ENCODE measurements around the gene ARSI.
"Not testable (repeated sequence)": the region's sequence is repeated elsewhere in the genome, so short reads cannot be mapped to it uniquely, and the experiment has no call there.

The ARSI gene

DNA sequence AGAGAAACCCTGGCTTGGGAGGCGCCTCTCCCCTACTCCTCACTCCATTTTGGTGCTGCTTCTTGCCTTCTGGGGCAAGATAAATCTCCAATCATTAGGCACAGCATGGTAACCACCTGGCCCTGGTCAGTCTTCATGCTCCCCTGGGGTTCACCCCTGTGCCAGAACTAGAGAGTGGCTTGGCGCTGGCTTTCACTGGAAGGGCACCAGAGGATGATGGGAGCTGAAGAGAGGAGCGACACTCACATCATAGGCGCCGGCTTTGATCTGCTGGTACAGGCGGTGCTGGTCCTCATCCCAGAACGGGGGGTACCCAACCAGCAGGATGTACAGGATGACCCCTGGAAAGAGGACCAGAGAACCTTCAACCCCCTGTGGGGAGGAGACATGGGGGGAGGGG, 51.2 kb downstream of the ARSI start:
- no peak for DNase-seq (ENCODE audit: extremely low spot score)
- TF ChIP-seq, protein P1, sequence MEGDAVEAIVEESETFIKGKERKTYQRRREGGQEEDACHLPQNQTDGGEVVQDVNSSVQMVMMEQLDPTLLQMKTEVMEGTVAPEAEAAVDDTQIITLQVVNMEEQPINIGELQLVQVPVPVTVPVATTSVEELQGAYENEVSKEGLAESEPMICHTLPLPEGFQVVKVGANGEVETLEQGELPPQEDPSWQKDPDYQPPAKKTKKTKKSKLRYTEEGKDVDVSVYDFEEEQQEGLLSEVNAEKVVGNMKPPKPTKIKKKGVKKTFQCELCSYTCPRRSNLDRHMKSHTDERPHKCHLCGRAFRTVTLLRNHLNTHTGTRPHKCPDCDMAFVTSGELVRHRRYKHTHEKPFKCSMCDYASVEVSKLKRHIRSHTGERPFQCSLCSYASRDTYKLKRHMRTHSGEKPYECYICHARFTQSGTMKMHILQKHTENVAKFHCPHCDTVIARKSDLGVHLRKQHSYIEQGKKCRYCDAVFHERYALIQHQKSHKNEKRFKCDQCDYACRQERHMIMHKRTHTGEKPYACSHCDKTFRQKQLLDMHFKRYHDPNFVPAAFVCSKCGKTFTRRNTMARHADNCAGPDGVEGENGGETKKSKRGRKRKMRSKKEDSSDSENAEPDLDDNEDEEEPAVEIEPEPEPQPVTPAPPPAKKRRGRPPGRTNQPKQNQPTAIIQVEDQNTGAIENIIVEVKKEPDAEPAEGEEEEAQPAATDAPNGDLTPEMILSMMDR (IDR thresholded peaks at IDR 0.05; ENCODE audit: control extremely low read depth, extremely low read depth, low read depth, missing control alignments): no peak
- ChIA-PET POLR2A (no interaction called here), CTCF (interaction anchor here (0.9 to 1.2 kb wide), 3 partner anchors 16 to 106 kb away, joined by 3 read pairs; no protein-coding TSS in a partner anchor)

DNA sequence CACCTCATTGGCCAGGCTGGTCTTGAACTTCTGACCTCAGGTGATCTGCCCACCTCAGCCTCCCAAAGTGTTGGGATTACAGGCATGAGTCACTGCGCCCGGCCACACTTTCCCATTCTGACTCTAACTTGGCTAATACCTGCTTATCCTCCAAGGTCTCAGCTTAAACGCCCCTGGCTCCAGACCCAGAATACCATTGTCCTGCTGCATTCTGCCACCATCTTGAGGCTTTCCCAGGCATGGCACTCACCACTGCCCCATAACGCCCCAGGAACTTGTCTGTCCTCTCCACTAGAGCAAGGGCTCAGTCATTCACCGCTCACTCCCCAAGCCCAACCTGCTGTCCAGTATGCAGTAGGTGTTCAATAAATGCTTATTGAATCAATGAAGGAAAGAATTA, 53.0 kb downstream of the ARSI start:
- POLR2A ChIA-PET: no interaction called here
- TF ChIP-seq, protein P1 (IDR thresholded peaks at IDR 0.05; ENCODE audit: control extremely low read depth, extremely low read depth, low read depth, missing control alignments): no peak
- CTCF ChIA-PET: no interaction called here

DNA sequence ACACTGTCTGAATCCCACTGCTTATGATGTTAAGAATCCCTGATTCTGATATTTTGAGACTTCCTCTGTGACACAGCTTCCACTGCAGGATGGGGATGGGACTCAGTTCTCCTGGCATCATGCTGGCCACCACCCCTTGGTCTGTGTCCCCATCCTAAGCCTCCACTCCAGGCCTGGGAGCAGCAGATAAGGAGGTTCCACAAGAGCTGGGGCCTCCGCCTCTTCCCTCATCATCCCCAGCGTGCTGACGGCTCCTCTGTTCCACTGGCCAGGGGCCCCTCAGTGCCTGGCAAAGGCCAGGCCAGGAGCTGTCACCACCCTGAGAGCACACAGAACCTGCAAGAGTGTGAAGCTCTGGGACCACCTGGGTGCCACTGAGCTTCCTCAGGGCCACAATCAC, 53.8 kb downstream of the ARSI start:
- TF ChIP-seq, protein P1 (IDR thresholded peaks at IDR 0.05; ENCODE audit: control extremely low read depth, extremely low read depth, low read depth, missing control alignments): no peak
- ChIA-PET POLR2A (no interaction called here), CTCF (no interaction called here)
- no peak for DNase-seq (ENCODE audit: extremely low spot score)

More for the DNA sequence above, 53.0 kb downstream of the ARSI start:
- DNase-seq (ENCODE audit: extremely low spot score): no peak

DNA sequence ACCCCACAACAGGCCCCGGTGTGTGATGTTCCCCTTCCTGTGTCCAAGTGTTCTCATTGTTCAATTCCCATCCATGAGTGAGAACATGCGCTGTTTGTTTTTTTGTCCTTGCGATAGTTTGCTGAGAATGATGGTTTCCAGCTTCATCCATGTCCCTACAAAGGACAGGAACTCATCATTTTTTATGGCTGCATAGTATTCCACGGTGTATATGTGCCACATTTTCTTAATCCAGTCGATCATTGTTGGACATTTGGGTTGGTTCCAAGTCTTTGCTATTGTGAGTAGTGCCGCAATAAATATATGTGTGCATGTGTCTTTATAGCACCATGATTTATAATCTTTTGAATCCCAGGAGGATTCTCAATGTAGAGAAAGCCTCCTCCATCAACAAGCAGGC, 54.2 kb downstream of the ARSI start:
- DNase-seq (ENCODE audit: extremely low spot score); POLR2A ChIA-PET; CTCF ChIA-PET: not testable (repeated sequence)

DNA sequence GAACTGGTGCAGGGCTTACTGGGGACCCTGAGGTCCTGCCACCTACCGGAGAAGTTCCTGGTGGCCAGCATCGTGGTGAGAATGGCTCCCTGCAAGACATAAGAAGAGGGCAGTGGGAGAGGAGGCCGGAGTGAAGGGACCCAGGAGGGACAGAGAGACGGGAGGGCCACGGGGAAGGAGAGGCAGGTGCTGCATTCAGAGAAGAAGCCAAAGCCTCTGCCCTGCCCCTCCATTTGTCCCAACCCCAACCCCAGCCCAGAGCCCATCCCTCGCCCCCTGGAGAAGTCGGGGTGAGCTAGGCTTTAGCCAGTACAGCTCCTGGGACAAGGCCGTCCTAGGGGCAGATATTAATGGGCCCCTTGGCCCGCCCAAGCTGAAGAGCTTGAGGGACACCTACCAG, 55.0 kb downstream of the ARSI start:
- POLR2A ChIA-PET: no interaction called here
- CTCF ChIA-PET: no interaction called here
- no peak for DNase-seq (ENCODE audit: extremely low spot score)
- TF ChIP-seq, protein P1 (IDR thresholded peaks at IDR 0.05; ENCODE audit: control extremely low read depth, extremely low read depth, low read depth, missing control alignments): no peak

DNA sequence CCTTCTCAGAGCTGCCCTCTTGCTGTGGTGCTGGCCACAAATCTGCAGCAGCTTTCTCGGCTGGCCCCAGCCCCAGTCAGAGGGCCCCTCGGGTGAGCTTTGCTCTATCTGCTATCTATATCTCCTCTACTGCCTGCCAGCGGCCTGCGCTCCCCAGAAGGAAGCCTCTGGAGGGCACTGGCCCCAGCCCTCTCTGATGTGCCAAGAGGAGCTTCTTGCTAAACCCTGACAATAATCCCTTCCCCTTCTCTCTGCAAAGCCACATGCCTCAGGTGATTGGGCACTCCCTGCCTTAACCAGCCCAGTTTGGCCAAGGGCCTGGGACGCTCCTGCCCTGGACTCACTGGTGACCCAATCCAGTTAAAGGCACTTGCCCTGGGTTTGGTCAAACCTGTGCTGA, 55.9 kb downstream of the ARSI start:
- TF ChIP-seq, protein P1 (IDR thresholded peaks at IDR 0.05; ENCODE audit: control extremely low read depth, extremely low read depth, low read depth, missing control alignments): no peak
- POLR2A ChIA-PET: no interaction called here
- CTCF ChIA-PET: interaction anchor here (1.3 kb wide), 1 partner anchor 71 kb away, joined by 4 read pairs; no protein-coding TSS in a partner anchor
- no peak for DNase-seq (ENCODE audit: extremely low spot score)

GRCh38 chr5:150246429-150246828, 56.3 kb downstream of the ARSI start:
- no peak for DNase-seq (ENCODE audit: extremely low spot score)
- POLR2A ChIA-PET: no interaction called here
- TF ChIP-seq, protein P1 (IDR thresholded peaks at IDR 0.05; ENCODE audit: control extremely low read depth, extremely low read depth, low read depth, missing control alignments): no peak
- CTCF ChIA-PET: interaction anchor here (1.3 kb wide), 1 partner anchor 71 kb away, joined by 4 read pairs; no protein-coding TSS in a partner anchor

Data from GM10248 (cell line).